Measurements from ENCODE around the gene PRKN.

Gene PRKN

GRCh38 chr6:162364488-162364887 lies 363.1 kb downstream of the PRKN start:
- no peak for DNase-seq

DNA sequence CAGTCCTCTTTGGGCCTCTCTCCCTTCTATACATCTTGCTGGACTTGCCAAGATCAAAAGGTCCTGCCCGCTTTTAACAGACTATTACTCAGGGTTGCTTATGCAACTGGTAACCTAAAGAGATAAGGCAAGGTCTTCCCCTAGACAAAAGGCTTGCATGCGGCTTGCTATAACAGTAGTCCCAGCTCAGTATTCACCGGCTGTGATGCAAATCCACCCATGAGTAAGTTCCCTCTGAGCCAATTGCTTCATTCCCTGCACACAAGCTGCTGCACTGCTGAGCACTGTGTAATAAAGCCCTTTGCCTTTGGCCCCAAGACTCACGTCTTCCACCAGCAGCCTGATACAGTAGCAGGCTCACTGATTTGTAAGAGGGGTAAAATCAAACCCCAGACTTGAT lies 363.8 kb downstream of the PRKN start:
- DNase-seq, result no peak

DNA sequence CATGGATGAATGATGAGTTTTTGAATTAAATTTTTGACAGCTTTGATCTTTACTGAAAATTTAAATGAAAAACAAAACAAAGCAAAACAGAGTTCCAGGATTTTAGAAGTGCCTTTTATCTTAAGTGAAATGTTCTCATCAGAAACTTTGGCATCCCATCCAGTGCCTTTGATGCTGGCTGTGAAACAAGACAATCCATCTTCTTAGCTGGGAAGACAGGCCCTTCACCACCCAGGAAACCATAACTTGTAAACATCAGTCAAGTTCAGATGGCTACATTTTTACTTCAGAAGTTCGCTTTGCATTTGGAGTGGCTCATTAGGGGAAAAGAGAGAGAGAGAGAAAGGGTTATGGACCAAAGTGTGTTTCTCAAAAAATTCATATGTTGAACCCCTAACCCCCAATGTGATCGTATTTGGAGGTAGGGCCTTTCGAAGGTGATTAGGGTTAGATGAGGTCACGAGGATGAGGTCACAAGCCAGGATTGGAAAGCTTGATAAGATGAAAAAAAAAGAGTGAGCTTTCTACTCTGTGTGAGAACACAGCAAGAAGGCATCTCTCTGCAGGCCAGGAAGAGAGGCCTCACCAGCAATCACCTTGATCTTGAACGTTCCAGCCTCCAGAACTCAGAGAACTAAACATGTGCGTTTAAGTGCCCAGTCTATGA lies 366.5 kb downstream of the PRKN start:
- DNase-seq, result no peak

DNA sequence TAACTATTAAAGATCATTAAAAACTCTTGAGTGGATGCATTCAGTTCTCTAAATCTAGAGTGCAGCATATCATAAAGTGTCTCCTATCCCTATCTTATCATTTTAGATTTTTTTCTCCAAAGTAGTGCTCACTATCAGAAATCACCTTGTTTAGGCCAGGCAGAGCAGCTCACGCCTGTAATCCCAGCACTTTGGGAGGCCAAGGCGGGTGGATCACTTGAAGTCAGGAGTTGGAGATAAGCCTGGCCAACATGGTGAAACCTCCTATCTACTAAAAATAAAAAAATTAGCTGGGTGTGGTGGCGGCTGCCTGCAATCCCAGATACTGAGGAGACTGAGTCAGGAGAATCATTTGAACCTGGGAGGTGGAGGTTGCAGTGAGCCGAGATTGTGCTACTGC lies 368.9 kb downstream of the PRKN start:
- DNase-seq, result no peak

GRCh38 chr6:162345051-162345511 lies 382.5 kb downstream of the PRKN start:
- DNase-seq, result no peak

GRCh38 chr6:162344646-162345010 lies 382.9 kb downstream of the PRKN start:
- DNase-seq, result no peak

GRCh38 chr6:162343936-162344645 lies 383.5 kb downstream of the PRKN start:
- DNase-seq, result no peak

- no peak for DNase-seq
Measured at GRCh38 chr6:162343198-162343935, 384.2 kb downstream of the PRKN start.

DNA sequence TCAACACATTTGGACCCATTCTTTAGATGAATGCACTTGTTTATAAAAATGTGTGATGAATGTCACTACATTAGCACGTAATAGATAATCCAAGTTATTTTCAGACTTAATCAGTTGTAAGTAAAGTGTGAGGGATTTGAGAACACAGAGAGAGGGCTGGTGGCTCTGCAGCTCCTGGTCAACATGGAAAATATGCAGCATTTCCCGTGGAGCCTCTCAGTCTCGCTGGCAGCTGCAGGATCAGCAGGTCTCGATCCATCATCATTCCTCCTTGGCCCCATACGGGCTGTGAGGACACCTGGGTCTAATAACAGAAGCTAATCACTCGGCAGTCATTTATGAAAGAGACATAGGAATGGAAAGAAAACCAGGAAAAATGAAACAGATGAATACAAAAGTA lies 390.2 kb downstream of the PRKN start:
- no peak for DNase-seq

- DNase-seq, result no peak
Measured at GRCh38 chr6:162336359-162336758, 391.2 kb downstream of the PRKN start.

DNA sequence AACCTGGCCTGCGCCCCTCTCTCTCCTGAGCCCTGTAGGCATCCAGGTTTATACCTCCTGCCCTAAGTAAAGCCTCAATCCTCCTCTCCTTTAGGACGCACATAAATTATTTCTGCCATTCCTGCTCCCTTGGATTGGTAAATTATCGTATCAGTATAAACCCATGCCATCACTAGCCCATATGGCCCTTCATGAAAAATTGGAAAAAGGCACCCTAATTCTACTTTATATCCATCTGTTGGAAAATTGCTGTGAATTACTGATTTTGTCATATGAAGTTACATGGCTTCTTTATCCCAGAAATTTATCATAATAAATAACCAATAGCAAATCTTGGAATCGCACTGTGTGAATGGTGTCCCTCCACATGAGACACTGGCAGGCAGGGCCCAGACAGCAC lies 395.2 kb downstream of the PRKN start:
- DNase-seq, result no peak

DNA sequence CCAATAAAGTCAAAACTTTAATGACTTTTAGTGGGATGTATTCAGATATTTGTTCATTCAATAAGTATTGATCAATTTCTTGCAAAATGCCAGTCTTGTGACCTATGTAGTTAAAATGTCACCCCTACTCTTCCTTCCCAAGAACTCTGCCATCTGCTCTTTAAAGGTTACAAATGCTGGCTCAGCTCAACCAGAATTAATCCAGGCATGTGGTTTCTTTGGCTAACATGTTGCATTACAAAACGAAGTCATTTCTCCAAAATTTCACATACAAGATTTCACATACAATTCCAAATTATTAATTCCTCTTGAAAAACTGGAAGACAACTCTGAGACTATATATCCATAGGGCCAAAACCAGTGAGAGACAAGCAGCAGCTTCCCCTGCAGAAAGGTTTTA lies 395.7 kb downstream of the PRKN start:
- DNase-seq, result no peak

DNA sequence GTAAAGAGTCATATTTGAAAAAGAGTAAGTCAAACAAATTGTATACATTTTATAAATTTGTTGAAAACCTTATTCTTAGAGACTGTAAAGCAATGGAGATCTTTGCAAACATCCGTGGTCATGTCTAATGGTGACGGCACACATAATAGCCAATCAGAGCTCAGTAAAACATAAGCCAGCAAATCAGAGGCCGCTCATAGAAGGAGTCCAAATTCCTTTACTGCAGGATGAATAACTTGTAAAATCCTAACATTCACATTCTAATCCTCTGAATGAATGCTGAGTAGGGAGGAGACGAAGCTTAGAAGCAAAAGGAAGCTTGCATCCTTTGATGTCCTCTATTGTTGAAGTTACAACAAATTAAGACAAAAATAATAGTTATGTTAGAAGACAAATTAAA lies 401.7 kb downstream of the PRKN start:
- no peak for DNase-seq

DNA sequence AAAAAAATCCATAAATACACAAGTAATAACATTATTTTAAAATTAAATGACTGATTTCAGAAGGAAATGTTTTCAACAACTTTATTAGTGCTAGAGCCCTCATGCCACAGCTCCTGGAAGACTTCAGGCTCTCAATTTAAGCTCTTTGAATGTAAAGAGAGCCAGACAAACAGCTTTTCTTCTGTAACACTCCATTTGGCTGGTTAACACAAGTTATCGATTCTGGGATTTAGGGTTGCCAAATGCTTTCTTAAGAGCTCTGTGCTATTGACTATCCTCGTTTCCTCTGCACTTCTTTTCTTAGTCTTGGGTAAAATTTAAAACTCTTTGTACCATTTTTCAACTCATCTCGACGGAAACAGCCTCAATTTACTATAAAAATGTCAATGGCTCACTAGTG lies 402.5 kb downstream of the PRKN start:
- no peak for DNase-seq

- no peak for DNase-seq
Measured at GRCh38 chr6:162315291-162315690, 412.3 kb downstream of the PRKN start.

GRCh38 chr6:162313922-162314660 lies 413.5 kb downstream of the PRKN start:
- no peak for DNase-seq

DNA sequence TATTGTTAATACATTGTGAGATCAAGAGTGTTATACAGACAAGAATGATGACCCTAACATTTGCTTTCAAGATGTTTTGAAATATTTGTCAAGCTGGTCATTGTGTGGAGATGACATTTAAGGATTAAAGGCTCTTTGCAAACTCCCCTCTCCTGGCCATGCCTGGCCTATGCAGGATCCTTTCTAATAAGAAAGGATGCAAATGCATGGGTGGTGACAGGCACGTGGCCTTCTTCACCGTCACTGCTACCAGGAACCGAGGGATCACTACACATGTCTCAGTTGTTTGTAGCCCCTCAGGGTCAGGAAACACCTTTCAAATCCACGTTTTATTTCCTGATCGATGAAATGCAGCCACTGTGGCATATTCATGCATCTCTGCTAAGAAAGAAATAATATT lies 419.7 kb downstream of the PRKN start:
- DNase-seq, result no peak

DNA sequence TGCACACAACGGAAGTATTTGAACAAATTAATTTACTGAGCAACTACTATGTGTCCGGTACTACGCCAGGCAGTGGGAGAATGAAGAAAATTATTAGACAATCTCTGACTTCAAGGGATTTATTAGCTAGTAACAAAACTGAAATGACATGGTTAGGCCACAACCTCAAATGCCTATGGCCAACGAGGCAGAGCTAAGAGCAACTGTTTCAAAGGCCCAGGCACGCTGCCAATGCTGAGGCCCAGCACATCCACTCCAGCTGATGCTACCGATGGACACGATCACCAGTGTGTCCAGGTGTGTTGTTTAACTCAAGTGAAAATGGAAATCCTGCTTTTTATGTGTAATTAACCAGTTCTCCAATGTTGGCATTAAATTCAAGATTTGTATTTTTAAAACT lies 420.9 kb downstream of the PRKN start:
- no peak for DNase-seq

DNA sequence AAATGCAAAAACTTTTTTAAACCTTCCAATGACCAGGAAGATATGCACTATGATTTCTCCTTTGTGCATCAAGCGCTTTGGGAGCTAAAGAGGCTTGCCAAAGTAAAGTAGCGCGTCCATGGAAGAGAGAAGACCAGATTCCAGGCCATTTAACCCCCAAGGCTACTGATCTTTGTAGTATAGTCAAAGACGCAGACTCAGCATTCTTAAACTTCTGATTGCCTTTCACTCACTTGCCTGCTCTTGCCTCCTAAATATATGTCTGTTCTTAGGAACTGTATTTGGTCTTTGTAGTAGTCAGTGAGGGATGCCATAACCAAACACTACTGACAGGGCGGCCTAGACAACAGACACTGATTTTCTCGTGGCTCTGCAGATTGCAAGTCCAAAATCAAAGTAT lies 426.4 kb downstream of the PRKN start:
- no peak for DNase-seq

GRCh38 chr6:162294029-162294428 lies 433.5 kb downstream of the PRKN start:
- DNase-seq, result no peak

GRCh38 chr6:162292915-162293314 lies 434.7 kb downstream of the PRKN start:
- DNase-seq, result no peak

DNA sequence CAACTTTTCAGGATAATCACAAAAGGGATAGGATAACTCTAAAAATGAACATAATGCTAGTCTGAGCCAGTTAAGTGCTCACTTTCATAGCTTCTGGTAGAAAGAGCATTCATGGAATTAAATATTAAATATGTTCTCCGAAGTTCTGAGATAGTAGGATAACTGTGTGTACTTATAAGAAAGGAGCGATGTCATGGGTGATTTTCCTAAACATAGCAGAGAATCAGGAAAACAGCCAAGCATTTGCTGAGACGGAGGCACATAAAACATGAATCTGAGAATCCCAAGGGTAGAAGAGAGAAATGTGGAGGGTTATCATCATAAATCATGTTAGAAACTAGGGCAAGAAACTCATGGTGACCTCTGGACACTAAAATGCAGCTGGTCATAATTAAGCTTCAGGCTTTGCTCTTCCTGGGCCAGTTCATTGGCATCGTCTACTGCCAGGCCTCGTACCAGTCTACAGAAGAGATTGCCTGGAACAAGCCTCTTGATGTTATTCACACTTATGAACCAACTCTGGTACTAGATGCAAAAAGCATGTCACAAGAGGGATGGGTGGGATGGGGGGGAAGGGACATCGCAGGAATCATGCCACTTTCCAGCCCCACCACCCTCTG lies 436.6 kb downstream of the PRKN start:
- no peak for DNase-seq

- DNase-seq, result no peak
Measured at GRCh38 chr6:162289972-162290371, 437.6 kb downstream of the PRKN start.
